Ascending aorta (tissue), 2 donors: ENCODE data around the gene TEK. TPM values are rescaled to one million over a fixed set of nuclear protein-coding genes. Genes with fewer than 3 reads are reported as not detected.
"Not testable (repeated sequence)": the region's sequence is repeated elsewhere in the genome, so short reads cannot be mapped to it uniquely, and the experiment has no call there.

Experiments
- DNase-seq, 2 donors: peaks; one replicate each; pipeline ENCODE4 v3.0.0-alpha.2; 2019; ENCODE audit warnings: low spot score in 2 of 2
- H3K27ac ChIP-seq, 2 donors: fragments of 200-600 bp; sonication (generic); one replicate each; pipeline ENCODE4 v1.5.1; 2016 to 2017; ENCODE audit warnings: mild to moderate bottlenecking in 1 of 2
- H3K27me3 ChIP-seq: fragments of 200-600 bp; sonication (generic); one replicate; pipeline ENCODE4 v1.5.1; 2017
- H3K36me3 ChIP-seq, 2 donors: fragments of 200-600 bp; sonication (generic); one replicate each; pipeline ENCODE4 v1.5.1; 2016
- H3K4me1 ChIP-seq, 2 donors: fragments of 200-600 bp; sonication (generic); one replicate each; pipeline ENCODE4 v1.5.1; 2016 to 2017; ENCODE audit warnings: mild to moderate bottlenecking in 1 of 2
- H3K4me3 ChIP-seq, 2 donors: fragments of 200-600 bp; sonication (generic); one replicate each; pipeline ENCODE4 v1.5.1; 2016 to 2017; ENCODE audit warnings: mild to moderate bottlenecking in 1 of 2
- H3K9me3 ChIP-seq, 2 donors: fragments of 200-600 bp; sonication (generic); one replicate each; pipeline ENCODE4 v1.5.1; 2016
- CTCF ChIP-seq, 3 experiments: fragments of 200-600 bp in 2 of 3; fragments of 450-650 bp in 1 of 3; sonication (generic) in 2 of 3; IDR thresholded peaks; one replicate each; pipeline ENCODE4 v1.5.1; 2016 to 2019; ENCODE audit warnings: antibody characterized with exemption in 3 of 3, mild to moderate bottlenecking in 1 of 3, moderate library complexity in 1 of 3
- intact Hi-C: fragments of 100-400 bp; cut with DNase I; formaldehyde crosslinking; loops from one replicate; pipeline ENCODE4 v1.15.1; 2023
- total RNA-seq: library from RNA; depleted of rRNA; stranded (reverse); fragments of >200 nt; gene quantifications from one replicate; pipeline ENCODE4 v1.1.0, GENCODE V29; 2016

Gene TEK
- total RNA-seq, 1 donor from 2014 or later, result 31.8 TPM

GRCh38 chr9:27227192-27227591, 118.2 kb downstream of the TEK start:
- TF ChIP-seq CTCF (IDR thresholded peaks at IDR 0.05), result no peak
- H3K9me3 ChIP-seq, result peaks cover 0 to 30% of the 10 kb centered on the region in 2 donors
- H3K36me3 ChIP-seq, result peaks cover 0 to 32% of the 10 kb centered on the region in 2 donors
- no peak overlapping the region for H3K27ac ChIP-seq
- H3K4me3 ChIP-seq, result no peak overlapping the region
- DNase-seq, result no peak
- H3K4me1 ChIP-seq, result no peaks in the 10 kb centered on the region
- no peaks in the 10 kb centered on the region for H3K27me3 ChIP-seq
- intact Hi-C loops, result no loop called here

DNA sequence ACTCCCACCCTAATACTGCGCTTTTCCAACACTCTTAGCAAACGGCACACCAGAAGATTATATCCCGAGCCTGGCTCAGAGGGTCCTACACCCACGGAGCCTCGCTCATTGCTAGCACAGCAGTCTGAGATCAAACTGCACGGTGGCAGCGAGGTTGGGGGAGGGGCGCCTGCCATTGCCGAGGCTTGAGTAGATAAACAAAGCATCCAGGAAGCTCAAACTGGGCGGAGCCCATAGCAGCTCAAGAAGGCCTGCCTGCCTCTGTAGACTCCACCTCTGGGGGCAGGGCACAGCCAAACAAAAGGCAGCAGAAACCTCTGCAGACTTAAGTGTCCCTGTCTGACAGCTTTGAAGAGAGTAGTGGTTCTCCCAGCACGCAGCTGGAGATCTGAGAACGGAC, 130.6 kb downstream of the TEK start:
- intact Hi-C loops, H3K4me1 ChIP-seq, DNase-seq, H3K36me3 ChIP-seq, H3K27ac ChIP-seq, H3K27me3 ChIP-seq, H3K4me3 ChIP-seq: not testable (repeated sequence)
- peaks cover 0 to 19% of the 10 kb centered on the region in 2 donors for H3K9me3 ChIP-seq

DNA sequence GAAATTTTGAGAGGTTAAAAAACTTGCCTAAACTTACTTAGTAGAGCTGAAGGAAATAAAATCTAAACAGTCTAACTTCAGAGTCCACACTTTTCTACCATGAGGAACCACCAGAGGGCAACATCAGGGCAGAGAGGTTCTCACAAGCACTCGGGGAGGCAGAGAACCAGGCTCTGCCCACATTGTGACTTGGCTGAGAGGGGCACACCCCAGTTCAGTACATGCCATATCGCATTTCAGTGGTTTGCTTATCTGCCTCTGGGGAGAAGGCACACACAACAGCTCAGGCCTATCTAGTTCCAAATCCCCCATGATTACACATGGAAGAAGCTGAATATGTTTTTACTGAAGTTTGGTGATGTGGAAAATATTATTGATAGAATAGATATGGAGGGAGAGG, 138.7 kb downstream of the TEK start:
- Histone ChIP-seq H3K27ac (no peak overlapping the region), H3K36me3 (no peaks in the 10 kb centered on the region), H3K4me1 (no peaks in the 10 kb centered on the region), H3K4me3 (no peak overlapping the region), H3K27me3 (no peaks in the 10 kb centered on the region), H3K9me3 (no peaks in the 10 kb centered on the region)
- no peak for DNase-seq
- intact Hi-C loops, result no loop called here
- peak in 2 of 3 experiments; percentile 26 to 36 for TF ChIP-seq CTCF (IDR thresholded peaks at IDR 0.05)

GRCh38 chr9:27248702-27249101, 139.7 kb downstream of the TEK start:
- Histone ChIP-seq H3K4me3 (no peak overlapping the region), H3K36me3 (no peaks in the 10 kb centered on the region), H3K27me3 (no peaks in the 10 kb centered on the region), H3K27ac (no peak overlapping the region), H3K4me1 (no peaks in the 10 kb centered on the region), H3K9me3 (no peaks in the 10 kb centered on the region)
- intact Hi-C loops, result no loop called here
- no peak for TF ChIP-seq CTCF (IDR thresholded peaks at IDR 0.05)
- DNase-seq, result no peak

DNA sequence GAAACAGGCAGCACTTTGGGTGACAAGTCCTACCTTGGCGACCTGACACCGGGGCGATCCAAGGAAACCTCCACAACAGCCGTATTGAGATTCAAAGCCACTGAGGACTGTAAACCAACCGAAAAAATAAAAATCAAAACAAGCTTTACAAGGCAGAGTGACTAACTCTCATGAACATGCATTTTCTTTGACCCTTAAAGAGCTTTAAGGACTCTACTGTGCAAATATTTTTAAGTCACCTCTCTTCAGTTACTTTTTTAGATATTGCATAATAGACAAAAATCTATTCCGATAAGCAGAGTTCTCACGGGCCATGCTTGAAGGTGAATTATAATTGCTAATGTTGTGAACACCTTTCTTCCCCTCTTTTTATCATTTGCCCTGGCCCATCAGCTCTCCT, 149.6 kb downstream of the TEK start:
- no peak for TF ChIP-seq CTCF (IDR thresholded peaks at IDR 0.05)
- H3K9me3 ChIP-seq, result no peaks in the 10 kb centered on the region
- no peak for DNase-seq
- H3K27ac ChIP-seq, result no peak overlapping the region
- H3K4me1 ChIP-seq, result no peaks in the 10 kb centered on the region
- intact Hi-C loops, result no loop called here
- H3K36me3 ChIP-seq, result no peaks in the 10 kb centered on the region
- no peak overlapping the region for H3K4me3 ChIP-seq
- no peaks in the 10 kb centered on the region for H3K27me3 ChIP-seq

DNA sequence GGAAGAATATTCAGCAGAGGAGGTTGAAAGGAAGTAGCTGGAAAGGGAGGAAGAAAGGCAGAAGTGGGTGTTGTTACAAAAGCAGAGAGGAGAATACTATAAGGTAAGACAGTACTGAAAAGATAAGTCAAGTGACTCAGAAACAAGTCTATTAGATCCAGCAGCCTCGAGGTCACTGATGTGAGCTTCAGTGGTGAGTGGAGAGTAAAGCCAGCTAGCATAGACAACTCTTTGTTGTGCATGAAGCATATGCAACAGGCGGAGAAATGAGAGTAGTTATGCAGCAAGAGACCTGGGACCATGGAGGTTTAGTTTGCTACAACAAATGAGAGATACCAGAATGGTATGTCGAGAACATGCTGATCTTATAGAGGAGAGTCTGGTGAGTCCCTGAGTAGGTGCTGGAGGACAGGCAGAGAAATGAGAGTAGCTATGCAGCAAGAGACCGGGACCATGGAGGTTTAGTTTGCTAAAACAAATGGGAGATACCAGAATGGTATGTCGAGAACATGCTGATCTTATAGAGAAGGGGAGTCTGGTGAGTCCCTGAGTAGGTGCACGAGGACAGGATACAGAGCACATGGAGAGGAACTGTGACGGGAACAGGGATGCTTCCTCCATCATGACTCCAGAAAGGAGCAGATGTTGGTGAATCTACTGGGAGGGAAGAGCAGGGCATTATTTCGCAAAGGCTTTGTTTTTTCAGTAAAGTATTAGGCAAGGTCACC, 151.9 kb downstream of the TEK start:
- H3K4me1 ChIP-seq, result no peaks in the 10 kb centered on the region
- DNase-seq, result no peak
- no peak overlapping the region for H3K27ac ChIP-seq
- no peaks in the 10 kb centered on the region for H3K36me3 ChIP-seq
- H3K27me3 ChIP-seq, result no peaks in the 10 kb centered on the region
- no peak overlapping the region for H3K4me3 ChIP-seq
- no peaks in the 10 kb centered on the region for H3K9me3 ChIP-seq
- intact Hi-C loops, result no loop called here
- no peak for TF ChIP-seq CTCF (IDR thresholded peaks at IDR 0.05)
